HAP-1 (cell line): ENCODE measurements around the gene FAM168B.

ENCODE experiments used
- DNase-seq, 2 experiments: peaks; one replicate each; pipeline ENCODE4 v3.0.0-alpha.2; 2016 to 2020; ENCODE audit warnings: low spot score in 2 of 2
- H3K27me3 ChIP-seq: fragments of 250-450 bp; sonication (Bioruptor Pico); 2 replicates; pipeline ENCODE4 v1.5.1; 2020; ENCODE audit warnings: low read depth, mild to moderate bottlenecking, moderate library complexity
- H3K36me3 ChIP-seq: fragments of 250-450 bp; sonication (Bioruptor Pico); replicated peaks from 2 replicates; pipeline ENCODE4 v1.5.1; 2020; ENCODE audit warnings: mild to moderate bottlenecking
- H3K4me1 ChIP-seq: fragments of 250-450 bp; sonication (Bioruptor Pico); 2 replicates; pipeline ENCODE4 v1.5.1; 2020; ENCODE audit warnings: mild to moderate bottlenecking
- H3K4me3 ChIP-seq: fragments of 250-450 bp; sonication (Bioruptor Pico); 2 replicates; pipeline ENCODE4 v1.5.1; 2020; ENCODE audit warnings: mild to moderate bottlenecking, moderate library complexity
- H3K9me3 ChIP-seq: fragments of 250-450 bp; sonication (Bioruptor Pico); 2 replicates; pipeline ENCODE4 v1.5.1; 2020; ENCODE audit warnings: mild to moderate bottlenecking, moderate library complexity
- in situ Hi-C: fragments of 300-500 bp; cut with MboI; formaldehyde crosslinking; loops from 3 replicates; pipeline ENCODE4 v1.14.3; 2020; ENCODE audit warnings: low sequenced_read_pairs, inconsistent platforms, mixed read lengths

Gene FAM168B

GRCh38 chr2:131027566-131028528 is 65.4 kb downstream of the FAM168B start:
- Histone ChIP-seq H3K36me3 (no peaks in the 10 kb centered on the region), H3K4me1 (no peaks in the 10 kb centered on the region), H3K4me3 (no peak overlapping the region), H3K27me3 (no peaks in the 10 kb centered on the region), H3K9me3 (no peaks in the 10 kb centered on the region)
- in situ Hi-C loops, result no loop called here
- DNase-seq, result no peak

GRCh38 chr2:131026919-131027318 is 66.3 kb downstream of the FAM168B start:
- in situ Hi-C loops, result no loop called here
- DNase-seq, result no peak
- no peaks in the 10 kb centered on the region for H3K9me3 ChIP-seq
- H3K4me3 ChIP-seq, result no peak overlapping the region
- no peaks in the 10 kb centered on the region for H3K4me1 ChIP-seq
- H3K27me3 ChIP-seq, result no peaks in the 10 kb centered on the region
- no peaks in the 10 kb centered on the region for H3K36me3 ChIP-seq

GRCh38 chr2:131023758-131024157 is 69.5 kb downstream of the FAM168B start:
- Histone ChIP-seq H3K4me1 (no peaks in the 10 kb centered on the region), H3K9me3 (no peaks in the 10 kb centered on the region), H3K36me3 (no peaks in the 10 kb centered on the region), H3K27me3 (no peaks in the 10 kb centered on the region), H3K4me3 (no peak overlapping the region)
- in situ Hi-C loops, result no loop called here
- DNase-seq, result no peak

- in situ Hi-C loops, result no loop called here
- Histone ChIP-seq H3K4me3 (no peak overlapping the region), H3K9me3 (no peaks in the 10 kb centered on the region), H3K4me1 (no peaks in the 10 kb centered on the region), H3K27me3 (no peaks in the 10 kb centered on the region; the same call in 1 of the 2 replicates), H3K36me3 (no peaks in the 10 kb centered on the region)
- DNase-seq, result no peak
Measured at GRCh38 chr2:131022731-131023130, 70.5 kb downstream of the FAM168B start.

- in situ Hi-C loops, result no loop called here
- H3K4me3 ChIP-seq, result no peak overlapping the region
Measured at GRCh38 chr2:131016826-131017741, 76.2 kb downstream of the FAM168B start.

DNA sequence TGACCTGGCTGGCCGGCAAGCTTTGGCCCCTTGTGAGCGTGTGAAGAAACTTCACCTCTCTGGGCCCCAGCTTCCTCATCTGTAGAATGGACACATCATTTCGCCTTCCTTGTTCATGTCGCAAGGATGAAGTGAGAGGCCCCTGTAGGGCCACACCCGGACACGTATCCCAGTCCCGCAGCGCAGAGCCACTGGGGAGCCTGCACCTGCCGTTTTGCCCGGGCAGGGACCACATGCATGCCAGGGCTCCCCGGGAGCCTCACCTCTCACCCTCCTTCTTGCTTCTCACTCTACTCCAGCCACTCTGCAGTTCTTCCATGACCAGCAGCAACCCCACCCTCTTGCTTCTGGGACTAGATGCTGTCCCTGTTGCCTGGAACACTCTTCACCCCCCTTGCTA is 77.5 kb downstream of the FAM168B start:
- Histone ChIP-seq H3K27me3 (no peaks in the 10 kb centered on the region; the same call in 1 of the 2 replicates), H3K4me1 (no peaks in the 10 kb centered on the region), H3K4me3 (no peak overlapping the region), H3K9me3 (no peaks in the 10 kb centered on the region), H3K36me3 (no peaks in the 10 kb centered on the region)
- in situ Hi-C loops, result no loop called here
- no peak for DNase-seq

More at GRCh38 chr2:131016826-131017741, 76.2 kb downstream of the FAM168B start:
- H3K9me3 ChIP-seq, result no peaks in the 10 kb centered on the region
- H3K27me3 ChIP-seq, result no peaks in the 10 kb centered on the region; the same call in 1 of the 2 replicates
- no peak for DNase-seq
- H3K36me3 ChIP-seq, result no peaks in the 10 kb centered on the region
- H3K4me1 ChIP-seq, result no peaks in the 10 kb centered on the region

GRCh38 chr2:131014141-131014540 is 79.1 kb downstream of the FAM168B start:
- Histone ChIP-seq H3K27me3 (no peaks in the 10 kb centered on the region; the same call in 1 of the 2 replicates), H3K9me3 (no peaks in the 10 kb centered on the region), H3K36me3 (no peaks in the 10 kb centered on the region), H3K4me3 (no peak overlapping the region), H3K4me1 (no peaks in the 10 kb centered on the region)
- in situ Hi-C loops, result no loop called here
- no peak for DNase-seq

- H3K4me3 ChIP-seq, result no peak overlapping the region
- in situ Hi-C loops, result no loop called here
- DNase-seq, result no peak
- H3K4me1 ChIP-seq, result no peaks in the 10 kb centered on the region
- no peaks in the 10 kb centered on the region for H3K36me3 ChIP-seq
- H3K9me3 ChIP-seq, result no peaks in the 10 kb centered on the region
- no peaks in the 10 kb centered on the region for H3K27me3 ChIP-seq
Measured at GRCh38 chr2:131011486-131011885, 81.8 kb downstream of the FAM168B start.

- no peaks in the 10 kb centered on the region for H3K36me3 ChIP-seq
- H3K9me3 ChIP-seq, result no peaks in the 10 kb centered on the region
- no peak overlapping the region for H3K4me3 ChIP-seq
- no peak for DNase-seq
- no peaks in the 10 kb centered on the region for H3K27me3 ChIP-seq
- H3K4me1 ChIP-seq, result no peaks in the 10 kb centered on the region
- in situ Hi-C loops, result no loop called here
Measured at GRCh38 chr2:131010566-131010965, 82.7 kb downstream of the FAM168B start.

GRCh38 chr2:131009713-131010475 is 83.4 kb downstream of the FAM168B start:
- in situ Hi-C loops, result no loop called here
- Histone ChIP-seq H3K4me1 (no peaks in the 10 kb centered on the region), H3K36me3 (no peaks in the 10 kb centered on the region), H3K4me3 (no peak overlapping the region), H3K27me3 (no peaks in the 10 kb centered on the region), H3K9me3 (no peaks in the 10 kb centered on the region)
- DNase-seq, result no peak

GRCh38 chr2:131008967-131009366 is 84.3 kb downstream of the FAM168B start:
- no peak overlapping the region for H3K4me3 ChIP-seq
- no peaks in the 10 kb centered on the region for H3K36me3 ChIP-seq
- H3K4me1 ChIP-seq, result no peaks in the 10 kb centered on the region
- DNase-seq, result no peak
- no peaks in the 10 kb centered on the region for H3K9me3 ChIP-seq
- in situ Hi-C loops, result no loop called here
- no peaks in the 10 kb centered on the region for H3K27me3 ChIP-seq

DNA sequence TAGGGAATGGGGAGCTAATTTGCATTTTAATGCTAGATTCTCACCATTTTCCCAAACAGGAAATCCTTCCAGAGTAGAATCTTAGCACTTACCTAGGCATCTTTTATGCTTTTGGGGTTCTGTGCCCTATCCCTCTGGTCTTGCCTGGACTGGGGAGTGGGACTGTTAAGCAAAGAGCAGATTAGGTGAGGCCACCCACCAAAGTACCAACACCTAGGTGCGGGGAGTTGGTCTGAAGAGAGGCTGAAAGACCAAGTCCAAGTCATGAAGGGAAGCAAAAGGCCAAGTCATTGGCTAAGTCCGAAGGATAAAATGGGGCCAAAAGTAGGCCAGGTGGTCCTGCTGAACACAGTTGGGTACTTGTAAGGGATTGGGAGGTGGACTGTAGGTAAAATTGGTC is 86.7 kb downstream of the FAM168B start:
- Histone ChIP-seq H3K4me1 (no peaks in the 10 kb centered on the region), H3K9me3 (no peaks in the 10 kb centered on the region), H3K27me3 (no peaks in the 10 kb centered on the region), H3K36me3 (no peaks in the 10 kb centered on the region), H3K4me3 (no peak overlapping the region)
- no peak for DNase-seq
- in situ Hi-C loops, result no loop called here

DNA sequence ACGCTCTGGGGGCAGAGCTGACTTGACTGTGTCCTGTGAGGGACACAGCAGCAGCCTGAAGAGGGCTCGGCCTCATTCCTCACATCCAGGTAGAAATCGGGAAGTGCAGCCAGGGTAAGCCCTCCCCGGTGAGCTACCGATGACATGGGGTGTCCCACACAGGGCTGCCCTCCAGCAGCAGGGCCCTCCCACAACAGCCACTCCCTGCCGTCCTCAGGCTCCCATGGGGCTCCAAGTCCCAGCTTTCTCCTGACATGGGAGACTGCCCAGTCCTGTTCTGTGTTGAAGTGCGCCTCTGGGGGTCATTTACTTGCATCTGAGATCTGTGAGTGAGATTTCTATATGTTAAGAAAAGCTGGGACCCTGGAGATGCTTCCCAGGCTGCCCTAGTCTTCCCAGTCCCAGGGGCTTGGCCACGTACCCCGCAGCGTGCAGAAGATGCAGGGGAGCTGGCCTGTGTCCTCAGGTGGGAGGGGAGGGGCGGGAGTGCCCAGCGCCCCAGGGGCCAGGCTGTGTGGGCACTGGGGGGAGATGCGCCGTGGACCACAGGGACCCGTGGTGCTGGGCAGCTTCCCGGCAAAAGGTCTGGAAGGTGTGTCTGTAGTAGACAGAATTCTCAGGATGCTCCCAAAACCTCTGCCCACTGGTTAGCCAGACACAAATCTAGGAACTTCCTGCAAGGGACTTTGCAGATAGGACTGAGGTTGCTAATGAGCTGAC is 87.9 kb downstream of the FAM168B start:
- no peak overlapping the region for H3K4me3 ChIP-seq
- H3K36me3 ChIP-seq, result no peaks in the 10 kb centered on the region
- no peaks in the 10 kb centered on the region for H3K27me3 ChIP-seq
- H3K4me1 ChIP-seq, result no peaks in the 10 kb centered on the region
- no peaks in the 10 kb centered on the region for H3K9me3 ChIP-seq
- no peak for DNase-seq
- in situ Hi-C loops, result no loop called here
